Sigmoid colon (tissue), 7 donors: Measurements from ENCODE around the gene C14orf119. TPM values are rescaled to one million over a fixed set of nuclear protein-coding genes. Genes with fewer than 3 reads are reported as not detected.

Experiments used
- DNase-seq: peaks from one replicate; pipeline ENCODE4 v3.0.0-alpha.2; 2019
- H3K27ac ChIP-seq, 4 donors: fragments of 200-600 bp; sonication (generic); one replicate each; pipeline ENCODE4 v1.5.1; 2016 to 2019; ENCODE audit warnings: mild to moderate bottlenecking in 1 of 4
- H3K27me3 ChIP-seq, 3 donors: fragments of 200-600 bp; sonication (generic); one replicate each; pipeline ENCODE4 v1.5.1; 2019; ENCODE audit warnings: mild to moderate bottlenecking in 1 of 3
- H3K36me3 ChIP-seq, 4 donors: fragments of 200-600 bp; sonication (generic); one replicate each; pipeline ENCODE4 v1.5.1; 2016 to 2019
- H3K4me1 ChIP-seq, 4 donors: fragments of 200-600 bp; sonication (generic); one replicate each; pipeline ENCODE4 v1.5.1; 2017 to 2019
- H3K4me3 ChIP-seq, 4 donors: fragments of 200-600 bp; sonication (generic); one replicate each; pipeline ENCODE4 v1.5.1; 2017 to 2019; ENCODE audit warnings: mild to moderate bottlenecking in 2 of 4, moderate library complexity in 1 of 4
- H3K9me3 ChIP-seq, 4 donors: fragments of 200-600 bp in 3 of 4; sonication (generic) in 3 of 4; one replicate each; pipeline versions ENCODE4 v1.5.1 to v1.6.1; 2013 to 2019
- CTCF ChIP-seq, 4 experiments: fragments of 450-650 bp in 3 of 4; fragments of 200-600 bp in 1 of 4; IDR thresholded peaks; one replicate each; pipeline ENCODE4 v1.5.1; 2016 to 2019; ENCODE audit warnings: antibody characterized with exemption in 4 of 4, mild to moderate bottlenecking in 3 of 4, moderate library complexity in 2 of 4
- EP300 ChIP-seq, 4 donors: sonication (generic); formaldehyde crosslinking; IDR thresholded peaks; one replicate each; pipeline ENCODE4 v1.6.1; 2017; ENCODE audit warnings: antibody characterized with exemption in 4 of 4
- POLR2A ChIP-seq, 2 donors: fragments of 450-650 bp; IDR thresholded peaks; one replicate each; pipeline ENCODE4 v1.6.1; 2016; ENCODE audit warnings: antibody characterized with exemption in 2 of 2, mild to moderate bottlenecking in 2 of 2, moderate library complexity in 2 of 2
- POLR2AphosphoS5 ChIP-seq, 4 donors: sonication (generic); formaldehyde crosslinking; IDR thresholded peaks; one replicate each; pipeline ENCODE4 v1.6.1; 2017; ENCODE audit warnings: antibody characterized with exemption in 4 of 4
- WGBS, 2 donors: extraction: QIAGEN DNeasy Blood & Tissue Kit; methylation state at CpG; one replicate each; pipeline ENCODE4 v1.1.7; 2013; 5-methylcytosine and 5-hydroxymethylcytosine counted together
- intact Hi-C: fragments of 100-400 bp; cut with DNase I; formaldehyde crosslinking; loops from one replicate; pipeline ENCODE4 v1.15.1; 2023
- polyA plus RNA-seq, 3 donors: library from polyadenylated mRNA; stranded (reverse); fragments of 200-250 nt; gene quantifications; one replicate each; pipeline ENCODE4 v1.2.3, GENCODE V29; 2013
- total RNA-seq, 4 donors: library from RNA; depleted of rRNA; stranded (reverse); fragments of >200 nt; gene quantifications; one replicate each; pipeline ENCODE4 v1.1.0, GENCODE V29; 2016
- donor health status: healthy with polysubstance abuse.
- donor health status: Bipolar disorder and iron deficiency.
- donor health status: healthy.

C14orf119 gene
- total and polyA plus RNA-seq, 7 donors: 22.4 to 94.3 (median 38.9) TPM

- intact Hi-C loops: no loop called here
These were observed 41.1 kb upstream of the C14orf119 start for GRCh38 chr14:23054000-23054811.

GRCh38 chr14:23055147-23055550, 40.2 kb upstream of the C14orf119 start:
- peaks cover 0 to 27% (median 20%) of the 10 kb centered on the region in 4 donors for H3K4me1 ChIP-seq
- H3K9me3 ChIP-seq: no peaks in the 10 kb centered on the region
- no peak for DNase-seq
- WGBS, 2 donors: 97 to 98% methylated on average over 12 of the region's 12 CpGs
- no peaks in the 10 kb centered on the region for H3K27me3 ChIP-seq
- H3K4me3 ChIP-seq: no peak overlapping the region
- no peak for TF ChIP-seq POLR2AphosphoS5 (IDR thresholded peaks at IDR 0.05)
- TF ChIP-seq EP300 (IDR thresholded peaks at IDR 0.05): no peak
- TF ChIP-seq CTCF (IDR thresholded peaks at IDR 0.05): no peak
- TF ChIP-seq POLR2A (IDR thresholded peaks at IDR 0.05): no peak
- H3K36me3 ChIP-seq: peaks cover 9 to 19% (median 16%) of the 10 kb centered on the region in 4 donors
- intact Hi-C loops: loop anchor here (5.0 kb wide), 1 partner anchor 48 kb away; no protein-coding TSS in a partner anchor
- H3K27ac ChIP-seq: no peak overlapping the region

More at GRCh38 chr14:23054000-23054811, 41.1 kb upstream of the C14orf119 start:
- Histone ChIP-seq H3K36me3 (peaks cover 5 to 10% (median 8%) of the 10 kb centered on the region in 4 donors), H3K27me3 (no peaks in the 10 kb centered on the region), H3K4me1 (peaks cover 0 to 27% (median 20%) of the 10 kb centered on the region in 4 donors), H3K4me3 (no peak overlapping the region), H3K27ac (no peak overlapping the region), H3K9me3 (no peaks in the 10 kb centered on the region)
- WGBS, 2 donors: 84 to 85% methylated on average over 17 of the region's 17 CpGs
- no peak for TF ChIP-seq CTCF (IDR thresholded peaks at IDR 0.05)
- TF ChIP-seq EP300 (IDR thresholded peaks at IDR 0.05): no peak
- no peak for TF ChIP-seq POLR2A (IDR thresholded peaks at IDR 0.05)
- TF ChIP-seq POLR2AphosphoS5 (IDR thresholded peaks at IDR 0.05): no peak
- DNase-seq: no peak

- no peaks in the 10 kb centered on the region for H3K9me3 ChIP-seq
- intact Hi-C loops: loop anchor here (5.0 kb wide), 1 partner anchor 48 kb away; no protein-coding TSS in a partner anchor
- H3K4me3 ChIP-seq: no peak overlapping the region
- no peak for TF ChIP-seq EP300 (IDR thresholded peaks at IDR 0.05)
- TF ChIP-seq POLR2AphosphoS5 (IDR thresholded peaks at IDR 0.05): no peak
- TF ChIP-seq CTCF (IDR thresholded peaks at IDR 0.05): no peak
- TF ChIP-seq POLR2A (IDR thresholded peaks at IDR 0.05): no peak
- H3K36me3 ChIP-seq: peaks cover 15 to 24% (median 22%) of the 10 kb centered on the region in 4 donors
- DNase-seq: no peak
- H3K4me1 ChIP-seq: peaks cover 0 to 27% (median 20%) of the 10 kb centered on the region in 4 donors
- peak overlapping the region in 2 of 4 donors; percentile 17 to 34 for H3K27ac ChIP-seq
- H3K27me3 ChIP-seq: no peaks in the 10 kb centered on the region
- WGBS, 2 donors: 74 to 84% methylated on average over 6 of the region's 6 CpGs
These were observed 39.6 kb upstream of the C14orf119 start for GRCh38 chr14:23055621-23056144.

- Histone ChIP-seq H3K4me1 (peaks cover 0 to 27% (median 20%) of the 10 kb centered on the region in 4 donors), H3K9me3 (no peaks in the 10 kb centered on the region), H3K27ac (peak overlapping the region in 2 of 4 donors; percentile 17 to 34), H3K27me3 (no peaks in the 10 kb centered on the region), H3K4me3 (peak overlapping the region in 3 of 4 donors; percentile 67 to 77 (median 69)), H3K36me3 (peaks cover 20 to 31% (median 28%) of the 10 kb centered on the region in 4 donors)
- WGBS, 2 donors: 5 to 11% methylated on average over 17 of the region's 17 CpGs
- DNase-seq: peak; percentile 80
- no peak for TF ChIP-seq POLR2A (IDR thresholded peaks at IDR 0.05)
- peak in 3 of 4 experiments; percentile 40 to 72 (median 41) for TF ChIP-seq CTCF (IDR thresholded peaks at IDR 0.05)
- no peak for TF ChIP-seq POLR2AphosphoS5 (IDR thresholded peaks at IDR 0.05)
- TF ChIP-seq EP300 (IDR thresholded peaks at IDR 0.05): no peak
- intact Hi-C loops: loop anchor here (5.0 kb wide), 1 partner anchor 49 kb away; no protein-coding TSS in a partner anchor
These were observed 39.0 kb upstream of the C14orf119 start for GRCh38 chr14:23056145-23056955.
